Stomach (tissue), 4 donors: ENCODE results near the gene CARD19.

Source experiments
- CTCF ChIP-seq, 7 experiments: fragments of 450-650 bp in 4 of 7; fragments of 200-600 bp in 3 of 7; sonication (generic) in 3 of 7; IDR thresholded peaks; one replicate each; pipeline ENCODE4 v1.5.1; 2016 to 2019; ENCODE audit warnings: antibody characterized with exemption in 7 of 7, control low read depth in 2 of 7, mild to moderate bottlenecking in 1 of 7
- EP300 ChIP-seq: sonication (generic); formaldehyde crosslinking; IDR thresholded peaks from one replicate; pipeline ENCODE4 v1.6.1; 2017; ENCODE audit warnings: antibody characterized with exemption
- POLR2A ChIP-seq, 4 donors: fragments of 450-650 bp; IDR thresholded peaks; one replicate each; pipeline ENCODE4 v1.6.1; 2016; ENCODE audit warnings: antibody characterized with exemption in 4 of 4, control low read depth in 2 of 4, mild to moderate bottlenecking in 1 of 4, moderate library complexity in 1 of 4
- POLR2AphosphoS5 ChIP-seq, 3 donors: sonication (generic); formaldehyde crosslinking; IDR thresholded peaks; one replicate each; pipeline ENCODE4 v1.6.1; 2016; ENCODE audit warnings: antibody characterized with exemption in 3 of 3

DNA sequence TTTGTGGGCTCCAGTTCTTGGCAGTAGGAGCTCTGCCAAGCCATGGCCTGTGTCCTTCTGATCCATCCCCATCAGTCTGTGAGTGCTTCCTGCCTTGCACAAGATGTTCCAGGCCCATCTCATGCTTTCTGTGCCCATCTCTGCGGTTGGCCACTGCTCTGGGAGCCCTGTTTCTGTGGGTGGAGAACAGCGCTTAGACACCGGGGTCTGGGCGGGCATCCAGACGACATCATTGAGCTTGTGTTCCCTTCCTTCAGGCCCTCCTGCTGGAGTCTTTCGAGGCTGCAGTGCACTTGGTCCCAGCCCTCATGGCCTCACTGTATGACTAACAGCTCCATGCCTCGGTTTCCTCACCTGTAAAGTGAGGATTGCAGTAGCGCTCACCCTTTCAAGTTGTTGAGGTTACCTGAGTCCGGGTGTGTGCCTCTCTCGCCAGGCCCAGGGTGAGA lies 14.9 kb upstream of the CARD19 start:
- TF ChIP-seq POLR2A (IDR thresholded peaks at IDR 0.05) (no peak), CTCF (IDR thresholded peaks at IDR 0.05) (no peak), EP300 (no peak), POLR2AphosphoS5 (IDR thresholded peaks at IDR 0.05) (no peak)
